HL-60 (cell line): ENCODE data around the gene TH.
"Not testable (repeated sequence)": the region's sequence is repeated elsewhere in the genome, so short reads cannot be mapped to it uniquely, and the experiment has no call there.

Experiments used
- DNase-seq, 2 experiments: peaks; one replicate each; pipeline ENCODE4 v3.0.0-alpha.2; 2010 to 2020; ENCODE audit warnings: low read depth in 1 of 2, low spot score in 1 of 2
- H3K27ac ChIP-seq: fragments of 250-450 bp; sonication (Bioruptor Pico); replicated peaks from 2 replicates; pipeline ENCODE4 v1.5.1; 2020; ENCODE audit warnings: mild to moderate bottlenecking, moderate library complexity
- H3K27me3 ChIP-seq: fragments of 250-450 bp; sonication (Bioruptor Pico); 2 replicates; pipeline ENCODE4 v1.5.1; 2021; ENCODE audit warnings: mild to moderate bottlenecking, moderate library complexity; ENCODE audit not compliant: insufficient read depth, poor library complexity, severe bottlenecking
- H3K4me3 ChIP-seq: replicated peaks from 2 replicates; pipeline ENCODE4 v1.5.1; 2011; ENCODE audit warnings: mild to moderate bottlenecking, control low read depth, low read length; ENCODE audit not compliant: insufficient read depth
- GABPA ChIP-seq: IDR thresholded peaks from 2 replicates; pipeline ENCODE4 v1.6.1; 2012; ENCODE audit warnings: low read depth
- POLR2AphosphoS5 ChIP-seq: IDR thresholded peaks from 2 replicates; pipeline ENCODE4 v1.6.1; 2012; ENCODE audit warnings: low read depth
- SPI1 ChIP-seq: IDR thresholded peaks from 2 replicates; pipeline ENCODE4 v1.6.1; 2012; ENCODE audit warnings: low read depth, mild to moderate bottlenecking, borderline replicate concordance
- TF ChIP-seq, protein P1 (sequence below): IDR thresholded peaks from one replicate; pipeline ENCODE4 v1.5.1; 2011; ENCODE audit warnings: low read length, control low read depth, inconsistent platforms; ENCODE audit not compliant: insufficient read depth
- TF ChIP-seq, protein P2 (sequence below): IDR thresholded peaks from 2 replicates; pipeline ENCODE4 v1.6.1; 2012; ENCODE audit warnings: low read depth; ENCODE audit not compliant: insufficient replicate concordance

TH gene

DNA sequence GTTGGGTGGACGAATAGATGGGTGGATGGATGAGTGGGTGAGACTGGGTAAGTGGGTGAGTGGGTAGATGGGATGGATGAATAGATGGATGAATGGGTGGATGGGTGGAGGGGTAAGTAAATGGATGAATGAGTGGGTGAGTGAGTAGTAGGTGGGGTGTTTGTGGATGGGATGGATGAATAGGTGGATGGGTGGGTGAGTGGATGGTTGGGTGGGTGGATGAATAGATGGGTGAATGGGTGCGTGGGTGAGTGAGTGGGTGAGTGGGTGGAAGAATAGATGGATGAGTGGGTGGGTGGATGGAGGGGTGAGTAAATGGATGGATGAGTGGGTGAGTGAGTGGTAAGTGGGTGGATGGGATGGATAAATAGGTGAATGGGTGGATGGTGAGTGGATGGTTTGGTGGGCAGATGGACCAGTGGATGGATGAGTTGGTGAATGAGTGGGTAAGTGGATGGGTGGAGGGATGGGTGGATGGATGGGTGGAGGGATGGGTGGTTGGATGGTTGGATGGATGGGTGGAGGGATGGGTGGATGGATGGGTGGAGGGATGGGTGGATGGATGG lies 45.0 kb downstream of the TH start:
- no peak for DNase-seq
- Histone ChIP-seq H3K27me3 (no peaks in the 10 kb centered on the region), H3K27ac (no peak overlapping the region), H3K4me3 (no peak overlapping the region)
- TF ChIP-seq, protein P1, sequence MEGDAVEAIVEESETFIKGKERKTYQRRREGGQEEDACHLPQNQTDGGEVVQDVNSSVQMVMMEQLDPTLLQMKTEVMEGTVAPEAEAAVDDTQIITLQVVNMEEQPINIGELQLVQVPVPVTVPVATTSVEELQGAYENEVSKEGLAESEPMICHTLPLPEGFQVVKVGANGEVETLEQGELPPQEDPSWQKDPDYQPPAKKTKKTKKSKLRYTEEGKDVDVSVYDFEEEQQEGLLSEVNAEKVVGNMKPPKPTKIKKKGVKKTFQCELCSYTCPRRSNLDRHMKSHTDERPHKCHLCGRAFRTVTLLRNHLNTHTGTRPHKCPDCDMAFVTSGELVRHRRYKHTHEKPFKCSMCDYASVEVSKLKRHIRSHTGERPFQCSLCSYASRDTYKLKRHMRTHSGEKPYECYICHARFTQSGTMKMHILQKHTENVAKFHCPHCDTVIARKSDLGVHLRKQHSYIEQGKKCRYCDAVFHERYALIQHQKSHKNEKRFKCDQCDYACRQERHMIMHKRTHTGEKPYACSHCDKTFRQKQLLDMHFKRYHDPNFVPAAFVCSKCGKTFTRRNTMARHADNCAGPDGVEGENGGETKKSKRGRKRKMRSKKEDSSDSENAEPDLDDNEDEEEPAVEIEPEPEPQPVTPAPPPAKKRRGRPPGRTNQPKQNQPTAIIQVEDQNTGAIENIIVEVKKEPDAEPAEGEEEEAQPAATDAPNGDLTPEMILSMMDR = no peak
- TF ChIP-seq, protein P2, sequence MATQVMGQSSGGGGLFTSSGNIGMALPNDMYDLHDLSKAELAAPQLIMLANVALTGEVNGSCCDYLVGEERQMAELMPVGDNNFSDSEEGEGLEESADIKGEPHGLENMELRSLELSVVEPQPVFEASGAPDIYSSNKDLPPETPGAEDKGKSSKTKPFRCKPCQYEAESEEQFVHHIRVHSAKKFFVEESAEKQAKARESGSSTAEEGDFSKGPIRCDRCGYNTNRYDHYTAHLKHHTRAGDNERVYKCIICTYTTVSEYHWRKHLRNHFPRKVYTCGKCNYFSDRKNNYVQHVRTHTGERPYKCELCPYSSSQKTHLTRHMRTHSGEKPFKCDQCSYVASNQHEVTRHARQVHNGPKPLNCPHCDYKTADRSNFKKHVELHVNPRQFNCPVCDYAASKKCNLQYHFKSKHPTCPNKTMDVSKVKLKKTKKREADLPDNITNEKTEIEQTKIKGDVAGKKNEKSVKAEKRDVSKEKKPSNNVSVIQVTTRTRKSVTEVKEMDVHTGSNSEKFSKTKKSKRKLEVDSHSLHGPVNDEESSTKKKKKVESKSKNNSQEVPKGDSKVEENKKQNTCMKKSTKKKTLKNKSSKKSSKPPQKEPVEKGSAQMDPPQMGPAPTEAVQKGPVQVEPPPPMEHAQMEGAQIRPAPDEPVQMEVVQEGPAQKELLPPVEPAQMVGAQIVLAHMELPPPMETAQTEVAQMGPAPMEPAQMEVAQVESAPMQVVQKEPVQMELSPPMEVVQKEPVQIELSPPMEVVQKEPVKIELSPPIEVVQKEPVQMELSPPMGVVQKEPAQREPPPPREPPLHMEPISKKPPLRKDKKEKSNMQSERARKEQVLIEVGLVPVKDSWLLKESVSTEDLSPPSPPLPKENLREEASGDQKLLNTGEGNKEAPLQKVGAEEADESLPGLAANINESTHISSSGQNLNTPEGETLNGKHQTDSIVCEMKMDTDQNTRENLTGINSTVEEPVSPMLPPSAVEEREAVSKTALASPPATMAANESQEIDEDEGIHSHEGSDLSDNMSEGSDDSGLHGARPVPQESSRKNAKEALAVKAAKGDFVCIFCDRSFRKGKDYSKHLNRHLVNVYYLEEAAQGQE = no peak
- TF ChIP-seq GABPA (no peak), POLR2AphosphoS5 (no peak), SPI1 (no peak)

DNA sequence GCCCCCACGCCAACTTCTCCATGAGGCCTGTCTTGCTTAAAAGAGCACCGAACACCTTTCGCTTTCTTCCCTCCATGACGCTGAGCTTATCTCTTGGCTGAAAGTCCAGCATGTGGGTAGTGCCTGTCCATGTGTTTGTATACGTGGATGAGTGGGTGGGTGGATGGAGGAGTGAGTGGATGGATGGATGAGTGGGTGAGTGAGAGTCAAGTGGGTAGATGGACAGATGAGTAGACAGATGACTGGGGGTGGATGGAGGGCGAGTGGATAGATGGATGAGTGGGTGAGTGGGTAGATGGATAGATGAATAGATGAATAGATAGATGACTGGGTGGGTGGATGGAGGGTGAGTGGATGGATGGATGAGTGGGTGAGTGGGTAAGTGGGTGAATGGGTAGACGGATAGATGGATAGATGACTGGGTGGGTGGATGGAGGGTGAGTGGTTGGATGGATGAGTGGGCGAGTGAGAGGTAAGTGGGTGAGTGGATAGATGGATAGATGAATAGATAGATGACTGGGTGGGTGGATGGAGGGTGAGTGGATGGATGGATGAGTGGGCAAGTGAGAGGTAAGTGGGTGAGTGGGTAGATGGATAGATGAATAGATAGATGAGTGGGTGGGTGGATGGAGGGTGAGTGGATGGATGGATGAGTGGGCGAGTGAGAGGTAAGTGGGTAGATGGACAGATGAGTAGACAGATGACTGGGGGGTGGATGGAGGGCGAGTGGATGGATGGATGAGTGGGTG lies 46.7 kb downstream of the TH start:
- DNase-seq, H3K27me3 ChIP-seq, H3K27ac ChIP-seq, H3K4me3 ChIP-seq: not testable (repeated sequence)

DNA sequence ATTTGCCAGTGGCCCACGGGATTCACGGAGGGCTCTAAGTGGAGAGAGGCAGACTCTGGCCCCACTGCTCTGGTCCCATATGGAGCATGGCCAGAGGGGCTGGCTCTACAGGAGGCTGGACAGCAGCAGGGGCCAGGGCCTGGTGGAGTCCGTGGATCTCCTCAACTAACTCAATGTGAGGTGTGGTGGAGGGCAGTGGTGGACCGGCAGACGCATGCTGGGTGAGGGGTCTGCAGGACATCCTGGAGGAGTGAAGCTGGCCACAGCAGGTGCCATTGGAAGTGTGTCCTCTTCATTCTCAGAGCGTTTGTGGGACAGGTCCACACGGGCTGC lies 48.0 kb downstream of the TH start:
- TF ChIP-seq POLR2AphosphoS5 = no peak
- TF ChIP-seq GABPA = no peak
- TF ChIP-seq, protein P2 = no peak
- TF ChIP-seq SPI1 = no peak
- TF ChIP-seq, protein P1 = no peak
- Histone ChIP-seq H3K27ac (no peak overlapping the region), H3K4me3 (no peak overlapping the region), H3K27me3 (no peaks in the 10 kb centered on the region)
- no peak for DNase-seq

DNA sequence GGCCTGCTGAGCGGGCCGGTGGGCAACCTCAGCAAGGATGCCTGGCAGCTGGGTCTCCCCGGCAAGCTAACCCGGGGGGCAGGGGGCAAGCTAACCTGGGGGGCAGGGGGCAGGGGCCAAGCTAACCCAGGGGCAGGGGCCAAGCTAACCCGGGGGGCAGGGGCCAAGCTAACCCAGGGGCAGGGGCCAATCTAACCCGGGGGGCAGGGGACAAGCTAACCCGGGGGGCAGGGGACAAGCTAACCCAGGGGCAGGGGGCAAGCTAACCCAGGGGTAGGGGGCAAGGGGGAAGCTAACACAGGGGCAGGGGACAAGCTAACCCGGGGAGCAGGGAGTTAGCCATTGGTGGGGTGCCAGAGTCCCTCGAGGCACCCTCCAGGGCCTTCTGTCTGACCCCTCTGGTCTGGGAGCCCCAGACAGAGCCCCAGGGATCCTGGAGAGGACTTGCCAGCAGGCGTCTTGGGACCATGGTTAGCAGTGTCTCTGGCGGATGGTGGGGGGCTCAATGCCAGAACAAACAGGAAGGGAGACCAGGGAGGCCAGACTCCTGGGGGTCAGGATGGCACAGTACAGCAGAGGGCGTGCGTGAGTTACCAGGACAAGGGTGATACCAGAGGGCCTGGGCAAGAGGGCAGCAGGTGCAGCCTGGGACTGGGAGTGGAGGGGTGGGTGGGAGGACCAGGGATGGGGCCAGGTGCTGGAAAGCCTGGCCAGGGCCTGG lies 48.5 kb downstream of the TH start:
- DNase-seq = no peak
- Histone ChIP-seq H3K4me3 (no peak overlapping the region), H3K27me3 (peaks cover under 1% of the 10 kb centered on the region), H3K27ac (no peak overlapping the region)
- TF ChIP-seq GABPA = no peak
- TF ChIP-seq POLR2AphosphoS5 = no peak
- TF ChIP-seq, protein P2 = no peak
- no peak for TF ChIP-seq SPI1
- TF ChIP-seq, protein P1 = no peak
